Caco-2 (cell line): Measurements from ENCODE around the gene PAK5. TPM values are rescaled to one million over a fixed set of nuclear protein-coding genes. Genes with fewer than 3 reads are reported as not detected.

Source experiments
- BruUV-seq: library from RNA; stranded (reverse); fragments of 400-500 nt; replicated peaks from 2 replicates; lab custom pipeline; 2021; lab: Mats Ljungman, UMichigan
- CTCF ChIA-PET: fragments of 300-600 bp; sonication (Branson Sonifier 250); formaldehyde crosslinking; loops from one replicate; lab custom pipeline; 2022; ENCODE audit warnings: antibody characterized with exemption; lab: Charles Lee
- POLR2A ChIA-PET: fragments of 300-600 bp; sonication (Branson Sonifier 250); formaldehyde crosslinking; loops from one replicate; lab custom pipeline; 2022; ENCODE audit warnings: antibody characterized with exemption; lab: Charles Lee
- DNase-seq, 2 experiments: peaks; one replicate each; pipeline versions ENCODE4 v3.0.0 to v3.0.0-alpha.2; 2020 to 2022
- H3K27me3 ChIP-seq: replicated peaks from 2 replicates; pipeline ENCODE4 v1.6.0; 2011; ENCODE audit warnings: low read length; ENCODE audit not compliant: control insufficient read depth, insufficient read depth
- H3K36me3 ChIP-seq: 2 replicates; pipeline ENCODE4 v1.5.1; 2011; ENCODE audit warnings: low read length; ENCODE audit not compliant: control insufficient read depth, insufficient read depth
- H3K4me1 ChIP-seq: fragments of 250-450 bp; sonication (Bioruptor Pico); 2 replicates; pipeline ENCODE4 v1.5.1; 2020; ENCODE audit warnings: mild to moderate bottlenecking
- H3K4me3 ChIP-seq: 2 replicates; pipeline ENCODE4 v1.5.1; 2011; ENCODE audit warnings: low read depth, mild to moderate bottlenecking, control low read depth, low read length
- H3K9me3 ChIP-seq: fragments of 250-450 bp; sonication (Bioruptor Pico); 2 replicates; pipeline ENCODE4 v1.5.1; 2020; ENCODE audit warnings: mild to moderate bottlenecking, moderate library complexity
- H3K27ac Mint-ChIP-seq: one replicate; pipeline ENCODE4 v1.8.0; 2022; ENCODE audit warnings: mixed read lengths; ENCODE audit not compliant: unreplicated experiment
- H3K27me3 Mint-ChIP-seq: one replicate; pipeline ENCODE4 v1.8.0; 2022; ENCODE audit warnings: mixed read lengths; ENCODE audit not compliant: insufficient read depth, unreplicated experiment
- H3K36me3 Mint-ChIP-seq: one replicate; pipeline ENCODE4 v1.8.0; 2022; ENCODE audit warnings: mild to moderate bottlenecking, mixed read lengths; ENCODE audit not compliant: insufficient read depth, unreplicated experiment
- H3K4me1 Mint-ChIP-seq: one replicate; pipeline ENCODE4 v1.8.0; 2022; ENCODE audit warnings: low read depth, mixed read lengths; ENCODE audit not compliant: unreplicated experiment
- H3K4me3 Mint-ChIP-seq: one replicate; pipeline ENCODE4 v1.8.0; 2022; ENCODE audit warnings: mild to moderate bottlenecking, moderate library complexity, mixed read lengths; ENCODE audit not compliant: unreplicated experiment
- H3K9me3 Mint-ChIP-seq: one replicate; pipeline ENCODE4 v1.8.0; 2022; ENCODE audit warnings: mixed read lengths; ENCODE audit not compliant: unreplicated experiment
- intact Hi-C: fragments of 100-400 bp; cut with micrococcal nuclease; formaldehyde crosslinking; loops from one replicate; pipeline ENCODE4 v1.10.0; 2022; ENCODE audit not compliant: unreplicated experiment
- total RNA-seq: library from RNA; stranded (reverse); gene quantifications from 2 replicates; pipeline ENCODE4 v1.2.3, GENCODE V29; 2022
- TF ChIP-seq, protein P1 (sequence below), 2 experiments: fragments of 200-600 bp in 1 of 2; IDR thresholded peaks; 1 replicate in 1 of 2; 2 replicates in 1 of 2; pipeline versions ENCODE4 v1.5.1 to v1.8.0; 2011 to 2022; ENCODE audit warnings: antibody characterized with exemption in 1 of 2, control low read depth in 1 of 2, inconsistent platforms in 1 of 2, low read depth in 1 of 2, low read length in 1 of 2, mild to moderate bottlenecking in 1 of 2, moderate library complexity in 1 of 2; ENCODE audit not compliant: insufficient read depth in 1 of 2, severe bottlenecking in 1 of 2, unreplicated experiment in 1 of 2

The PAK5 gene
- total RNA-seq, 1 experiment from 2014 or later = not detected

GRCh38 chr20:9518576-9519175, 320.2 kb downstream of the PAK5 start:
- Mint-ChIP-seq H3K4me3 (no peak overlapping the region), H3K4me1 (no peaks in the 10 kb centered on the region), H3K36me3 (no peaks in the 10 kb centered on the region), H3K27ac (no peak overlapping the region), H3K27me3 (peaks cover 16% of the 10 kb centered on the region), H3K9me3 (no peaks in the 10 kb centered on the region)
- no peaks in the 10 kb centered on the region for H3K27me3 ChIP-seq
- DNase-seq = no peak
- ChIA-PET POLR2A (no interaction called here), CTCF (no interaction called here)
- intact Hi-C loops = no loop called here
- no TSS peak for BruUV-seq
- no peaks in the 10 kb centered on the region for H3K36me3 ChIP-seq
- H3K4me3 ChIP-seq = no peak overlapping the region
- no peaks in the 10 kb centered on the region for H3K4me1 ChIP-seq
- TF ChIP-seq, protein P1, sequence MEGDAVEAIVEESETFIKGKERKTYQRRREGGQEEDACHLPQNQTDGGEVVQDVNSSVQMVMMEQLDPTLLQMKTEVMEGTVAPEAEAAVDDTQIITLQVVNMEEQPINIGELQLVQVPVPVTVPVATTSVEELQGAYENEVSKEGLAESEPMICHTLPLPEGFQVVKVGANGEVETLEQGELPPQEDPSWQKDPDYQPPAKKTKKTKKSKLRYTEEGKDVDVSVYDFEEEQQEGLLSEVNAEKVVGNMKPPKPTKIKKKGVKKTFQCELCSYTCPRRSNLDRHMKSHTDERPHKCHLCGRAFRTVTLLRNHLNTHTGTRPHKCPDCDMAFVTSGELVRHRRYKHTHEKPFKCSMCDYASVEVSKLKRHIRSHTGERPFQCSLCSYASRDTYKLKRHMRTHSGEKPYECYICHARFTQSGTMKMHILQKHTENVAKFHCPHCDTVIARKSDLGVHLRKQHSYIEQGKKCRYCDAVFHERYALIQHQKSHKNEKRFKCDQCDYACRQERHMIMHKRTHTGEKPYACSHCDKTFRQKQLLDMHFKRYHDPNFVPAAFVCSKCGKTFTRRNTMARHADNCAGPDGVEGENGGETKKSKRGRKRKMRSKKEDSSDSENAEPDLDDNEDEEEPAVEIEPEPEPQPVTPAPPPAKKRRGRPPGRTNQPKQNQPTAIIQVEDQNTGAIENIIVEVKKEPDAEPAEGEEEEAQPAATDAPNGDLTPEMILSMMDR (IDR thresholded peaks at IDR 0.05; ENCODE audit: insufficient read depth in 1 of 2, low read depth in 1 of 2, low read length in 1 of 2, severe bottlenecking in 1 of 2, unreplicated experiment in 1 of 2) = no peak
- H3K9me3 ChIP-seq = no peaks in the 10 kb centered on the region

- TF ChIP-seq, protein P1 (IDR thresholded peaks at IDR 0.05; ENCODE audit: insufficient read depth in 1 of 2, low read depth in 1 of 2, low read length in 1 of 2, severe bottlenecking in 1 of 2, unreplicated experiment in 1 of 2) = no peak
- Histone ChIP-seq H3K36me3 (no peaks in the 10 kb centered on the region), H3K9me3 (no peaks in the 10 kb centered on the region), H3K27me3 (no peaks in the 10 kb centered on the region), H3K4me3 (no peak overlapping the region), H3K4me1 (no peaks in the 10 kb centered on the region)
- intact Hi-C loops = no loop called here
- no TSS peak for BruUV-seq
- H3K4me3 Mint-ChIP-seq = no peak overlapping the region
- POLR2A ChIA-PET = no interaction called here
- H3K4me1 Mint-ChIP-seq = no peaks in the 10 kb centered on the region
- no peaks in the 10 kb centered on the region for H3K9me3 Mint-ChIP-seq
- H3K36me3 Mint-ChIP-seq = no peaks in the 10 kb centered on the region
- DNase-seq = no peak
- peaks cover 16% of the 10 kb centered on the region for H3K27me3 Mint-ChIP-seq
- CTCF ChIA-PET = no interaction called here
- H3K27ac Mint-ChIP-seq = no peak overlapping the region
These were observed 321.3 kb downstream of the PAK5 start for GRCh38 chr20:9517297-9518162.

- H3K27me3 Mint-ChIP-seq = peaks cover 19% of the 10 kb centered on the region
- H3K36me3 Mint-ChIP-seq = no peaks in the 10 kb centered on the region
- CTCF ChIA-PET = no interaction called here
- H3K4me1 ChIP-seq = no peaks in the 10 kb centered on the region
- H3K27me3 ChIP-seq = no peaks in the 10 kb centered on the region
- H3K4me3 Mint-ChIP-seq = no peak overlapping the region
- no peak for DNase-seq
- H3K4me3 ChIP-seq = no peak overlapping the region
- TF ChIP-seq, protein P1 (IDR thresholded peaks at IDR 0.05; ENCODE audit: insufficient read depth in 1 of 2, low read depth in 1 of 2, low read length in 1 of 2, severe bottlenecking in 1 of 2, unreplicated experiment in 1 of 2) = no peak
- no TSS peak for BruUV-seq
- intact Hi-C loops = no loop called here
- POLR2A ChIA-PET = no interaction called here
- no peaks in the 10 kb centered on the region for H3K9me3 Mint-ChIP-seq
- H3K4me1 Mint-ChIP-seq = no peaks in the 10 kb centered on the region
- H3K36me3 ChIP-seq = no peaks in the 10 kb centered on the region
- H3K9me3 ChIP-seq = no peaks in the 10 kb centered on the region
- H3K27ac Mint-ChIP-seq = no peak overlapping the region
These were observed 322.5 kb downstream of the PAK5 start for GRCh38 chr20:9516234-9516871.
